A549 (cell line): ENCODE measurements around the gene PARD6G. TPM values are rescaled to one million over a fixed set of nuclear protein-coding genes. Genes with fewer than 3 reads are reported as not detected.

Source experiments
- ATAC-seq, 2 experiments: fragments of 200-7000 bp in 1 of 2; fragments of >200 bp in 1 of 2; cut with Nextera tagmentation in 1 of 2; cut with Tn5 transposase in 1 of 2; 3 replicates each; pipeline versions ENCODE4 v1.8.0 to v1.9.1; 2018 to 2020; ENCODE audit warnings: mild to moderate bottlenecking in 1 of 2, moderate library complexity in 1 of 2
- CTCF ChIA-PET: fragments of 300-600 bp; sonication (Branson Sonifier 250); formaldehyde crosslinking; extraction: SDS; loops from one replicate; lab custom pipeline; 2021; ENCODE audit warnings: antibody characterized with exemption, inconsistent platforms; lab: Yijun Ruan, JAX
- POLR2A ChIA-PET: fragments of 350-600 bp; formaldehyde crosslinking; extraction: SDS; loops from one replicate; lab custom pipeline; 2021; ENCODE audit warnings: antibody characterized with exemption, inconsistent platforms; lab: Yijun Ruan, JAX
- DNase-seq, 2 experiments: peaks; one replicate each; pipeline versions ENCODE4 v3.0.0 to v3.0.0-alpha.2; 2011 to 2016; ENCODE audit warnings: low read depth in 1 of 2, low spot score in 1 of 2
- FAIRE-seq: peaks from 2 replicates; lab custom pipeline; 2011; peaks lifted over from hg19 to GRCh38; lab: Jason Lieb, UNC
- H3K27ac ChIP-seq, 2 experiments: fragments of >200 bp; sonication (Bioruptor Twin); formaldehyde crosslinking; 3 replicates each; pipeline ENCODE4 v1.5.1; 2016 to 2017
- H3K4me1 ChIP-seq: fragments of >200 bp; sonication (Bioruptor Twin); formaldehyde crosslinking; 3 replicates; pipeline ENCODE4 v1.6.1; 2016
- H3K4me2 ChIP-seq: fragments of >200 bp; sonication (Bioruptor Twin); formaldehyde crosslinking; 3 replicates; pipeline ENCODE4 v1.6.1; 2016
- H3K4me3 ChIP-seq: fragments of >200 bp; sonication (Bioruptor Twin); formaldehyde crosslinking; 3 replicates; pipeline ENCODE4 v1.5.1; 2016
- H3K9me3 ChIP-seq: fragments of >200 bp; sonication (Bioruptor Twin); formaldehyde crosslinking; 3 replicates; pipeline ENCODE4 v1.6.1; 2016
- CBX2 ChIP-seq: fragments of 200-600 bp; sonication (generic); IDR thresholded peaks from 2 replicates; pipeline ENCODE4 v1.6.1; 2016; ENCODE audit warnings: low read depth, mild to moderate bottlenecking, borderline replicate concordance
- CBX8 ChIP-seq: fragments of 200-600 bp; sonication (generic); IDR thresholded peaks from 2 replicates; pipeline ENCODE4 v1.6.1; 2016
- CEBPB ChIP-seq, 2 experiments: fragments of >200 bp in 1 of 2; sonication (Bioruptor Twin) in 1 of 2; formaldehyde crosslinking in 1 of 2; IDR thresholded peaks; 2 replicates each; pipeline ENCODE4 v1.6.1; 2012 to 2016
- CHD4 ChIP-seq: fragments of 200-600 bp; sonication (generic); IDR thresholded peaks from 2 replicates; pipeline ENCODE4 v1.6.1; 2016; ENCODE audit warnings: antibody characterized with exemption, mild to moderate bottlenecking, borderline replicate concordance
- EHMT2 ChIP-seq: fragments of 200-600 bp; sonication (generic); IDR thresholded peaks from 2 replicates; pipeline ENCODE4 v1.6.1; 2016; ENCODE audit warnings: antibody characterized with exemption, low read depth, mild to moderate bottlenecking, moderate library complexity
- ESRRA ChIP-seq: fragments of 150-350 bp; IDR thresholded peaks from 2 replicates; pipeline ENCODE4 v1.6.1; 2014; ENCODE audit warnings: mild to moderate bottlenecking, low read length, borderline replicate concordance
- FOSL2 ChIP-seq, 2 experiments: fragments of 450-650 bp in 1 of 2; fragments of >200 bp in 1 of 2; sonication (Bioruptor Twin) in 1 of 2; formaldehyde crosslinking; IDR thresholded peaks; 2 replicates each; pipeline versions ENCODE4 v1.5.0 to v1.6.1; 2016 to 2020; ENCODE audit warnings: mild to moderate bottlenecking in 1 of 2, moderate library complexity in 1 of 2
- GATA3 ChIP-seq: IDR thresholded peaks from 2 replicates; pipeline ENCODE4 v1.6.1; 2012; ENCODE audit warnings: borderline replicate concordance
- HDAC2 ChIP-seq: fragments of 200-600 bp; sonication (generic); IDR thresholded peaks from 2 replicates; pipeline ENCODE4 v1.6.1; 2016
- HOXB5 ChIP-seq: fragments of 250-450 bp; sonication (Bioruptor Pico); IDR thresholded peaks from 2 replicates; pipeline ENCODE4 v1.5.0; 2020; ENCODE audit warnings: mild to moderate bottlenecking, moderate library complexity
- KDM1A ChIP-seq: fragments of 200-600 bp; sonication (generic); IDR thresholded peaks from 2 replicates; pipeline ENCODE4 v1.6.1; 2016; ENCODE audit warnings: low read depth, mild to moderate bottlenecking
- PHF8 ChIP-seq: fragments of 200-600 bp; sonication (generic); IDR thresholded peaks from 2 replicates; pipeline ENCODE4 v1.6.1; 2016; ENCODE audit warnings: low read depth, mild to moderate bottlenecking, antibody characterized with exemption, moderate library complexity, borderline replicate concordance
- POLR2AphosphoS2 ChIP-seq: conservative IDR thresholded peaks from 2 replicates; pipeline ENCODE4 v1.6.1; 2012; ENCODE audit warnings: low read length, improper control_type of control experiment, inconsistent platforms
- RFX5 ChIP-seq: fragments of 450-650 bp; IDR thresholded peaks from 2 replicates; pipeline ENCODE4 v1.7.1; 2014; ENCODE audit warnings: antibody characterized with exemption, mild to moderate bottlenecking, moderate library complexity
- SMC3 ChIP-seq: fragments of >200 bp; sonication (Bioruptor Twin); formaldehyde crosslinking; IDR thresholded peaks from 3 replicates; pipeline ENCODE4 v1.6.1; 2018; ENCODE audit warnings: inconsistent platforms
- SREBF2 ChIP-seq: fragments of 450-650 bp; IDR thresholded peaks from 2 replicates; pipeline ENCODE4 v1.6.1; 2014; ENCODE audit warnings: mild to moderate bottlenecking, moderate library complexity
- ZC3H11A ChIP-seq: fragments of 450-650 bp; IDR thresholded peaks from 2 replicates; pipeline ENCODE4 v1.6.1; 2014; ENCODE audit warnings: antibody characterized with exemption, mild to moderate bottlenecking
- ZSCAN20 ChIP-seq: fragments of 250-450 bp; sonication (Bioruptor Pico); IDR thresholded peaks from 2 replicates; pipeline ENCODE4 v1.8.0; 2022; ENCODE audit warnings: mild to moderate bottlenecking, moderate library complexity
- WGBS: methylation state at CpG from one replicate; pipeline ENCODE4 v1.1.6; 2017; ENCODE audit errors: missing lambda C conversion rate; 5-methylcytosine and 5-hydroxymethylcytosine counted together
- polyA plus RNA-seq, 4 experiments: library from polyadenylated mRNA; depleted of rRNA in 3 of 4; stranded (reverse); fragments of >200 nt; fragmentation: RNase III in 1 of 4; extraction: RNeasy Plus Mini Kit Qiagen cat#74134 plus additional on column Dnase treatment in 1 of 4; gene quantifications; 2 replicates in 3 of 4; 3 replicates in 1 of 4; pipeline ENCODE4 v1.2.3, GENCODE V29; 2011 to 2017
- TF ChIP-seq, protein P1 (sequence below): fragments of 250-450 bp; sonication (Bioruptor Pico); IDR thresholded peaks from 2 replicates; pipeline ENCODE4 v1.5.0; 2020; ENCODE audit warnings: low read depth, mild to moderate bottlenecking, moderate library complexity
- TF ChIP-seq, protein P2 (sequence below): fragments of 450-650 bp; IDR thresholded peaks from 2 replicates; pipeline ENCODE4 v1.6.1; 2014; ENCODE audit warnings: antibody characterized with exemption
- TF ChIP-seq, protein P3 (sequence below): fragments of 150-350 bp; IDR thresholded peaks from 2 replicates; pipeline ENCODE4 v1.6.1; 2014; ENCODE audit warnings: low read depth, mild to moderate bottlenecking, low read length

The PARD6G gene
- polyA plus RNA-seq, 2 of the 4 experiments (the other 2 are of a cell fraction) = 1.6 to 2.3 TPM

DNA sequence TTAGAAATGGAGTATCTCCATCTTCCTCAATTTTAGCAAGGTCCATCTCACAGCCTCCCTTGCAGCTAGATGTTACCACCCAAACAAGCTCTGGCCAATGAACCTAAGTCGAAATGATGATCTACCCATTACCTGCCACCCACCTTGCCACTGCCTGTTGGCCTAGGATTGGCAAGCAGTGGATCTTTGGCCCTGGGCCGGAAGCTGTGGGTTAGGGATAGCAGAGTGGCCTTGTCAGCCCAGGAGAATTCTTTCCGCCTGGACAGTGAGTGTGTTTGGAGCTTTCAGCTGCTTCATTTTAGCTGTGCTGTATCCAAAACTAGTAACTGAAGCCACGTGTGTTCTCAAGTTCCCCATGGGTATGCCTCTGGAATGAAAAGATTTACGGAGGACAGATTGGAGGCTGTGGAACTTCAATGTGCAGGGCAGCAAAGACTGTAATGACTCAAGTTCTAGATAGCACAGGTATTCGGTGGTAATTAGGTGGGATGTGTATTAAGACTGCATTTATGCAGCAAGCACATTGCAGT is 7.7 kb upstream of the PARD6G start (continued):
- no peak for TF ChIP-seq CBX2
- TF ChIP-seq HOXB5 = no peak
- TF ChIP-seq CBX8 = no peak
- TF ChIP-seq ZSCAN20 (CRISPR knock-in tag) = no peak

DNA sequence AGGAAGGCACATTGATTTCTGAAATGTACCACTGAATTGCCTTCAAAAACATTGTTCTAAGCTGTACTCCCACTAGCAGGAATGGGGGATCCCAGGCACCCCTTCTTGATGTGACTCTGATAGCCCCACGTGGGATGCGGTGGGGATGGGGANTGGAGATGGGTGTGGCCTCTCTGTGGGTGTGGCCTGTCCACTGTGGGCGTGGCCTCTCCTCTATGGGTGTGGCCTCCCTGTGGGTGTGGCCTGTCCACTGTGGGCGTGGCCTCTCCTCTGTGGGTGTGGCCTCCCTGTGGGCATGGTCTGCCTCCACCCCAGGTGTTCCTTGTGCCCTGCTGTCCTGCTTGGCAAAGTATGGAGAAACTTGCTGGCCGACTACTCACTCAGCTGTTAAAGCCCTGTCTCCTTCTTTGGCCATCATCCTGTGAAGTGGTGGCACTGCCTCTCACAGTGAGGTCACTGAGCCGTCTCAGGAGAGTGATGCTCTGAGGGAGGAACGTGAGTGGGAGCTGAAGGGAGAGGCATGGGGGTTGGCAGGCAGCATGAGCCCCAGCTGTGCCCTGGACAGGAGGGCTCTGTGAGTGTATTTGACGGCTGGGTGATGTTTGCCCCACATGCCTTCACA is 6.7 kb upstream of the PARD6G start:
- TF ChIP-seq HDAC2 (no peak), RFX5 (no peak), SREBF2 (no peak), POLR2AphosphoS2 (no peak), CHD4 (no peak), EHMT2 (no peak), CEBPB (IDR thresholded peaks at IDR 0.05) (no peak), ESRRA (no peak), GATA3 (no peak)
- TF ChIP-seq, protein P1, sequence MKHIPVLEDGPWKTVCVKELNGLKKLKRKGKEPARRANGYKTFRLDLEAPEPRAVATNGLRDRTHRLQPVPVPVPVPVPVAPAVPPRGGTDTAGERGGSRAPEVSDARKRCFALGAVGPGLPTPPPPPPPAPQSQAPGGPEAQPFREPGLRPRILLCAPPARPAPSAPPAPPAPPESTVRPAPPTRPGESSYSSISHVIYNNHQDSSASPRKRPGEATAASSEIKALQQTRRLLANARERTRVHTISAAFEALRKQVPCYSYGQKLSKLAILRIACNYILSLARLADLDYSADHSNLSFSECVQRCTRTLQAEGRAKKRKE (CRISPR knock-in tag) = no peak
- TF ChIP-seq, protein P2, sequence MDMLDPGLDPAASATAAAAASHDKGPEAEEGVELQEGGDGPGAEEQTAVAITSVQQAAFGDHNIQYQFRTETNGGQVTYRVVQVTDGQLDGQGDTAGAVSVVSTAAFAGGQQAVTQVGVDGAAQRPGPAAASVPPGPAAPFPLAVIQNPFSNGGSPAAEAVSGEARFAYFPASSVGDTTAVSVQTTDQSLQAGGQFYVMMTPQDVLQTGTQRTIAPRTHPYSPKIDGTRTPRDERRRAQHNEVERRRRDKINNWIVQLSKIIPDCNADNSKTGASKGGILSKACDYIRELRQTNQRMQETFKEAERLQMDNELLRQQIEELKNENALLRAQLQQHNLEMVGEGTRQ = no peak
- TF ChIP-seq, all 56 proteins: peak for 0
- POLR2A ChIA-PET = no interaction called here
- DNase-seq (peak in 1 of 2 experiments; percentile 23), ATAC-seq (peak; percentile 20 to 71; a peak in 3 of 6 replicates), FAIRE-seq (no peak)
- Histone ChIP-seq H3K27ac (no peak overlapping the region), H3K4me2 (no peak overlapping the region), H3K4me1 (no peaks in the 10 kb centered on the region), H3K9me3 (no peaks in the 10 kb centered on the region), H3K4me3 (no peak overlapping the region)
- WGBS = 34% methylated on average over 4 of the region's 8 CpGs
- CTCF ChIA-PET = interaction anchor here (2.0 to 4.5 kb wide), 4 partner anchors 22 to 83 kb away, joined by 4 to 25 read pairs (median 6); no protein-coding TSS in a partner anchor

DNA sequence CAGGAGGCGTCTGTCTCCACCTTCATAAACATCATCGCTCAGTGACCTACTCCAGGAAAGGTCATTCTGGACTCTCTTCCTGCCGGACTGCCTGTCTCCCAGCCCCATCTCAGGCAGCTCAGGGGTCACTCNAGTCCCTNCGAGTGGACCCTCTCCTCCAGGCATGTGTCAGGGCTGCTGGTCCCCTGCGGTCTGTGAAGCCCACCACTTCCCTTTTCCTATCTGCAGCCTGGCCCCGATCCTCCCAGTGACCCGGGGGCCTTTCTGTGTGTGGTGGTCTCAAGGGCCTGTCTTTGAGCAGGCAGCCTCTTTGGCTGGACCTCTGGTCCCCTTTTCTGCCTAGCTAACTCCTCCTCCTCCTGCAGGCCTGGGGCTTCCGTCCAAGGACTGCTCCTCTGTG is 5.9 kb upstream of the PARD6G start:
- CTCF ChIA-PET = interaction anchor here (4.5 kb wide), 1 partner anchor 52 kb away, joined by 25 read pairs; no protein-coding TSS in a partner anchor
- ATAC-seq = no peak
- Histone ChIP-seq H3K4me3 (no peak overlapping the region), H3K4me1 (no peaks in the 10 kb centered on the region), H3K4me2 (no peak overlapping the region), H3K9me3 (no peaks in the 10 kb centered on the region)
- FAIRE-seq = no peak
- POLR2A ChIA-PET = no interaction called here
- DNase-seq = no peak
- no peak for TF ChIP-seq ZC3H11A
- TF ChIP-seq HOXB5 = no peak
- no peak for TF ChIP-seq HDAC2
- TF ChIP-seq POLR2AphosphoS2 = no peak
- TF ChIP-seq PHF8 = no peak
- TF ChIP-seq ZSCAN20 (CRISPR knock-in tag) = no peak
- TF ChIP-seq, protein P2 = no peak
- TF ChIP-seq FOSL2 (IDR thresholded peaks at IDR 0.05) = no peak
- TF ChIP-seq FOSL2 (CRISPR knock-in tag; IDR thresholded peaks at IDR 0.05) = no peak
- no peak for TF ChIP-seq EHMT2
- no peak for TF ChIP-seq SREBF2
- TF ChIP-seq KDM1A = no peak
- TF ChIP-seq, protein P3, sequence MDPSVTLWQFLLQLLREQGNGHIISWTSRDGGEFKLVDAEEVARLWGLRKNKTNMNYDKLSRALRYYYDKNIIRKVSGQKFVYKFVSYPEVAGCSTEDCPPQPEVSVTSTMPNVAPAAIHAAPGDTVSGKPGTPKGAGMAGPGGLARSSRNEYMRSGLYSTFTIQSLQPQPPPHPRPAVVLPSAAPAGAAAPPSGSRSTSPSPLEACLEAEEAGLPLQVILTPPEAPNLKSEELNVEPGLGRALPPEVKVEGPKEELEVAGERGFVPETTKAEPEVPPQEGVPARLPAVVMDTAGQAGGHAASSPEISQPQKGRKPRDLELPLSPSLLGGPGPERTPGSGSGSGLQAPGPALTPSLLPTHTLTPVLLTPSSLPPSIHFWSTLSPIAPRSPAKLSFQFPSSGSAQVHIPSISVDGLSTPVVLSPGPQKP = no peak
- no peak for TF ChIP-seq SMC3
- TF ChIP-seq, all 56 proteins: peak for 0
- 70% methylated on average over 6 of the region's 8 CpGs for WGBS
- no peak overlapping the region for H3K27ac ChIP-seq
